ENCODE results near the gene PUS1.

- no peak for TF ChIP-seq GATA3 (IDR thresholded peaks at IDR 0.05; ENCODE audit: low read depth, low read length)
- no peak for TF ChIP-seq GATA2 (IDR thresholded peaks at IDR 0.05; ENCODE audit: low read depth, low read length)
Observed at GRCh38 chr12:131894313-131894860, 34.7 kb upstream of the PUS1 start, which contains the start of gene ULK1.

Measured in SH-SY5Y (cell line).